GM18909 (cell line): ENCODE results near the gene SPRR1A.

Source experiments
- ATAC-seq: cut with Tn5 transposase; IDR thresholded peaks from one replicate; pipeline ENCODE4 v1.9.1; 2021; ENCODE audit warnings: mild to moderate bottlenecking; ENCODE audit not compliant: unreplicated experiment, poor library complexity

SPRR1A gene, protein sequence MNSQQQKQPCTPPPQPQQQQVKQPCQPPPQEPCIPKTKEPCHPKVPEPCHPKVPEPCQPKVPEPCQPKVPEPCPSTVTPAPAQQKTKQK

DNA sequence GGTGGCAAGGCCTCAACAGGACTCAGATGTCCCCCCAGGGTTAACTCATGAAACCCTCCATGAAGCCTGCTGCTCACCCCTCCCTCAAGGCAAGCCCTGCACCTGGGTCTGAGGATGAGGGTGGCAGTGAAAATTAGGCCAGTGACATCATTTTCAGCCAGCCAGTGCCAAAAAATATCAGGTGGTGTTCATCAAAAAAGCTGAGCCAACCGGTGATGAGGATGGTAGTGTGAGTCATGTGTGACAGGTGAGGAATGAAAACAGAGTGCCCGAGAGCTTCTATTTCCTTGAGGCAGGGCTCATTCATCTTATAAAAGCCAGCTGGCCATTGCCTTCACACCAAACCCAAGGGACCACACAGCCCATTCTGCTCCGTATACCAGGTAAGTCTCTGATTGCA, at the start of gene SPRR1A:
TSS of gene SPRR1A (plus strand) at position 339 of the 400 bp plus-strand sequence. CDS start 1,150 bp downstream, outside the sequence.
- no peak for ATAC-seq

DNA sequence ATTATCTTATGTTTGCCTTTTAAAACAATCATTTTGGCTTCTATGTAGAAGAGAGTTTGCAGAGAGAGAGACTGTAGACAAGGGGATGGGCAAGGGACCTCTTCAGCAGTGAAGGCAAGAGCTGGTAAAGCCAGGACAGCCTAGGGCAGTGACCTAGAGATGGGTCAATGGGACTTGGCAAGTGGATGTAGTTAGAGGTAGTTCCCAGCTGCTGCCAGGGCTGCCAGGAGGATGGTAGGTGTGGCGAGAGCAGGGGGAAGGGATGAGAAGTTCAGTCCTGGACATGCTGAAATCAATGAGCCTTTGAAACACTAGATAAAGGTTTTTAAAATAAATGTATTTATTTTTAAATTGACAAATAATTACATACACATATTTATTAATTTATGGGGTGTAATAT, 43.3 kb upstream of the SPRR1A start:
- no peak for ATAC-seq

DNA sequence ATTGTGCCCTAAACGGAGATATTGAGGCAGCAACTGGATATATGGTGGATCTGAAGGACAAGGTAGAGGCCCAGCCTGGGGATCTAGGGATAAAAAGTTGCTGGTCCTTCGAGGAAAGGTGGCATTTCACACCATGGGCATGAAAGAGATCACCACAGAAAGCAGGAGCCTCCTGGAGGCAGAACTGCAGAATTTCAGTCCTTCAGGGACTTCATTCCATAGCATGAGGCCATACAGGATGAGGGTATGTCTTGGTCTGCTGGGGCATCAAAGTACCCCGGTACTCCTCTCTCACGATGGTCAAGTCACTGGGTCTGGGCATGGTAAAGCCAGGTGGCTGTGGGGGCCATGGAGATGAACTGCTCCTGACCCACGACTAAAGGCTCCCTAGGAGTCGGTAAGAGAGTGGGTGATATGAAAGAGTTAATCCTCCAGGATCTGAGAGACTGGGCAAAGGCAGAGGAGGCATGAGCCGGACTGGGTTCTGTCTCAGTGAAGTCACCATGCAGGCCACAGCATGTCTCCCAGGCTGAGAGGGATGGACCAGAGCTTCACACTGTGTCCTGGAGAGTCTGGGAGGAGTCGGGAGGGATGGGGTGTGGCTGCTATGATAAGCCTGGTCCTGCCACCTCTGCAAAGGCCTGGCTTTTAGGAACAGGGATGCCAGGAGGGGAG, 42.7 kb upstream of the SPRR1A start:
- ATAC-seq, result no peak

DNA sequence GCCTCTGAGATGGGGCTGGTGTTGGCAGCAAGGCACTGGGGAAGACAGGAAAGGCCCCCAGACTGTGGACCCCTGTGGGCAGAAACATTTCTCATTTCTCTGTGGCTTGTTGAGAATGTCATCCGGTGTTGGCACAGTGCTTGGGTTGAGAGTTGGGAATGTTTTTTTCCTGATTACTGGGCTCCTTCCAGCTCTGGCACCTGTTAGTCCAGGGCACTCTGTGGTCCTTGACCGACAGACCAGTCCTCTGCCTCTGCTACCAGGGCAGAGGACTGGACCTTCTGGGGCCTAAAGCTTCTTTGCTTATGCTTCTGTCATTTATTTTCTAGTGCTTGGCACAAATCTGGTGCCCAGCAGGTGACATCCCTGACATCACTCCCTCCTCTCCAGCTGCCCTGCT, 41.7 kb upstream of the SPRR1A start:
- no peak for ATAC-seq

DNA sequence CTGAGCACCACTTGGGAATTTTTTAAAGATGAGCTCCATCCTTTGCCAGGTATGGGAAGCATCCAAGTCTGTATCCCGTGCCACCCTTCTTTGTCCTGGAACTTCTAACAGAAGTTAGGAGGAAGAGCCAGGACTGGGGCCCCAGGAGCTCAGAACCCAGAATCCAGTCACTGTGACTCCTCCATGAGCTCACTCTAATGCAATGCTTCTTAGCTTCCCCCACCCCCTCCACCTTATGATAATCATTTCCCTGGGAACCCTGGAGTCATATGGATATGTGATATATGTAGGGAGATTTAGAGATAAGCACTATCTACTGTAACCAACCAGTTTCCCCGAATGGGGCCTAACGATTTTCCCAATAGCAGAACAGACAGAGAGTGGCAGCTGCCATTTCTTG, 37.6 kb upstream of the SPRR1A start:
- no peak for ATAC-seq

DNA sequence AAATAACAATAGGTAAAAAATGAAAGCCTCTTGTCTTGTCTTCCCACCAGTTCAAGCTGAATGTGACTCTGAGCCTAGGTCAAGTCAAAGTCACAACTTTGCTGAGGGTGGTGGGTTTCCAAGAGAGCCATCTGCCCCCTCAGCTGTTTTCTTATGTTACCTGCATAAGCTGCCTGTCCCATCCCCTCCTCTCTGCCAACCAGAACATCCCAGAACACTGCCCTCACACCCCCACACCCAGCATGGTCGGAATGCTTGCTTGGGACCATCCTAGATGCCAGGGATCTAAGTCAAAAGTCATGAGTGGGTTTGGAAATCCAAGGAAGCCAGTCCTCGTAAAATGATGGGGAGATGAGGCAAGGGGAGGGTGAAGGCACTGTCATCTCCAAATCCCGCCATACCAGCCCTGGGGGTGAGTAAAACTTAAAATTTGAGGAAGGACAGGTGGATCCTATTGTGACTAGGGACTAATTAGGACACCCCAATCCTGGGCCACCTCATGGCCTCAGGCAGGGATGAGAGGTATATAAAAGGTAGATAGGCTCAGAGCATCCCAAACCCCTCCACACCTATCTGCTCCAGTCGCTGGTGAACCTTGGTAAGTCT, 37.1 kb upstream of the SPRR1A start, which contains the start of gene SPRR5:
TSS of gene SPRR5 (plus strand) at position 556 of the 606 bp plus-strand sequence. CDS start 1,349 bp downstream, outside the sequence.
- ATAC-seq, result no peak

DNA sequence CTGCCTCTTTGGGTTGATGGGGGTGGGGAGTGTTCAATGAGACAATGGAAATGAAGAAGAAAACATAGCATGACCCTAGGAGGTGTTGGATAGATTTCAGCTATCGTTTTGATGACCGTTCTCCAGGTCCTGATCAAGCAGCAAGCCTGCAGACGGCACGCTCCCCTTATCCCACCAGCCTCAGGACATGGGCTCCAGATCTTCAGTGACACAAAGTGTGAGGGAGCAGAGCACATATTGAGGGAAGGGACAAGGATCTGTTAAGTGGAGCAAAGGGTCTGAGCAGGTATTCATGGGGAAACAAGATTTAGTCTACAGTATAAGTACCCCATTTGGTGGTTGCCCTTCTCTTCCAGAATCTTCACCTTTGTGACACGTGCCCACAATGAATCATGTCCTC, 32.2 kb upstream of the SPRR1A start:
- ATAC-seq, result no peak

DNA sequence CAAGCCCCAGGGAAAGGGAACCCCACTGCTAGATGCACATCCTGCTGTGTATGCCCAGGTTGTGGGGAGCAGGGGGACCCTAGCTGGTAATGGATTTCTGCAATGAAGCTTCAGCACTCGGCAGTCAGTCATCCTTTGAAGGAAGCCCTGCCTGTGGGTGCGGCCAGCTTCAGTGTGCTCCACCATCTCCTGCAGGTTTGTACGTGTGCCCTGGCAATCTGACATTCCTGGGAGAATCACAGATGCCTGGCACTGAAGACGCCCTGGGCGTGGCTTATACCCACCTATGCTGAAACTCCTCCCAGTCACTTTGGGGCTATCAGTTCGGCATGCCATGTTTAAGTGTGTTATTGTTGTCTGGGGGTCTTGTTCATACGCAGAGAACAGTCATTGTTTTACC, 30.1 kb upstream of the SPRR1A start:
- ATAC-seq, result no peak

DNA sequence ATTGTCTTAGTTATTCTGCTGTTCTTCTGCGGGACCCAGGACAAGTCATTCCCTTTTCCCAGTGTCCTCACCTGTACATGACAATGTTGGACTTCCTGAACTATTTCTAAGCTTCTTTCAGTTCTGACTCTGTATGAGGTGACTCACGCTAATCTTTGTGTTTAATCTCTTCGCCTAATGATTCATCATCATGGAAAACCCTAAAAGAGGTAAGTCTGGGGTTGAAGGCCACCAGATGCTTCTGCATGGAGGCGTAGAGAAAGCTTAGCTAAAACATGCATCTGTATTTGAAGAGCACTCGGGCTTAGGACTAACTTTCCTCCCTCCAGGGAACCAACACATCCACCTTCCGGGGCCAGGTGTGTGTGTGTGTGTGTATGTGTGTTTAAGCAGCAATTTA, 29.4 kb upstream of the SPRR1A start:
- ATAC-seq, result no peak

DNA sequence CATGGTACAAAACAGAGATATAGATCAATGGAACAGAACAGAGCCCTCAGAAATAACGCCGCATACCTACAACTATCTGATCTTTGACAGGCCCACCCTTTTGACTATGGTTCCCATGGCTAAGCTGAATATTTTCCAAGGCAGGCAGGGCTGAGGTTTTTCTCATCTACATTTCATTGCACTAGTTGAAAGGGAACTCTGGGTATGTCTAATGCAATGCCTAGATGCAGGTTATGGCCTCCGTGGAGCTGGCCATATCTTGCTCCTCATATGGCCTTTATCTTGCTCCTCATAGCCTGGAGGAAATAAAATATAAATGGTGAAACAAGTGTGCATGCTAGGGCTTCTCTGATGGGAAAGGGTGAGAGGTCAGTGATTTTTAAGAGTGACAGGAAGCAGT, 26.3 kb upstream of the SPRR1A start:
- ATAC-seq, result no peak

DNA sequence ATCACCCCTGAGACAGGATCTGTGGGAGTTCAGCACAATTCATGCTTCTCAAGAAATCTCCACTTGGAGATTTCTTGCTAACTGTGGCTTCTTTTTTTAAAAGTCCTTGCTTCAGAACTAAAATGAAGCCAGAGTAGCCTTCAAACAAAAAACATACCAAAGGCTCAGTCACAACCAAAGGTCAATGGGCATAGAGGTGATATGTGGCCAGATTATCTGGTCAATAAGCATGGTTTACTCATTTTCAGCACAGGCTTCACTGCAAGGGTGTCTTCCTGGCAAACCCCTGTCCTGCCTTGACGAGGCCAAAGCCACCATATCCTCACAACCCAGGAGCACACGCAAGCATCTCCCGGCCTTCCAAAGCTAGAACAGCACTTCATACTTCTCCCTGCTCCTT, 24.6 kb upstream of the SPRR1A start:
- ATAC-seq, result no peak

DNA sequence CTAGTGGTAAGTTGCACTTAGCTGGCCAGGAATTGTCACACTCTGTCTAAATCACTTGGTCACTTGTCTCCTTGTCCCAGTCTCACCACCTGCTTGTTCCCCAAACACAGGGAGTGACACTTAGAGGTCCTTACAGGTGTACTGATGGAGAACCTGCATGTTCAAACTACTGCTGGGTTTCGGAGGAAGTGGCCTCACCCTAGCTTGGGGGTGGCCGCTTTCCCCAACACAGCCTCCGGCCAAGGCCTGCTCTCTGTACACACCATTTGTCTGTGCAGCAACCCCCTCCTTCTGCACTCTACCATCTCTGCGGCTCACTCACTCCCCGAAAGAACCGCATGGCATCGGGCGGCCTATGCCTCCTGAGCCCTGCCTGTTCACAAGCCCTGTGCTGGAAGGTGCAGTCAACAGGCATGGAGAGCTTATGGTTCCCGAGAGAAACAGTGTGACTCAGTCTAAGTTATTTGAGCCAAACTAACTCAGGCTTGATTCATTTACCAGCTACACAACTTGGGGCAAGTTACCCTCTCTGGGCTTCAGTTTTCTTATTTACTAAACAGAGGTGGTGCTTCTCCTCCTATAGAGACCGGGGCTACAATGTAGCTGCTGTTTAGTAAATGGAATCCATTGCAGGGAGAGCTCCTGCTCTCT, 24.0 kb upstream of the SPRR1A start:
- ATAC-seq, result no peak

DNA sequence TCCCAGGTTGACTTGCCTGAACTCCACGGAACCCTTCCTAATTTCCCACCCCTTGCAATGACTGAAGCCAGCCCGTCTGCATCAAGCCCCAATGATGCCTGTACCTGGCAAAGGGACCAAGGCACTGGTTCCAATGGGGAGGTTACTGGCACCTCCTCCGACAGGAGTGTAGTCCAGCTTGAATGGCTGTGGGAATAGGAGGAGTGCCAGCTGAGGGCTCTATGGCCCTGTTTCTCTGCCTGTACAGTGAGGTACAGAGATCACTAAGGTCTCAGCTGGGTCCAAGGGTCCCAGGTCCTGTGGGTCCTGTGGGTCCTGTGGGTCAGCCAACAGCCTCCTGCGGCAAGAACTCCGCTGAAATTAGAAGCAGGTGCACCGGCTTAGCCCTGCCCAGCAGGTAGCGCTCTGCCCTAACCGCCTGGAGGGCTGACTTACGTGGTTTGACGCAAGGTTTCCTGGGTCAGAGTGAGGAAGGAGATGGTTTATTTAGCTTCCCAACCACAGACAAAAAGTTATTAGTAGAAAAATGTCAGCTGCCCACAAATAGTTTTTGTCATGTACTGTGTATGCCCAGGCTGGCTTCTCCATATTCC, 23.3 kb upstream of the SPRR1A start:
- no peak for ATAC-seq

DNA sequence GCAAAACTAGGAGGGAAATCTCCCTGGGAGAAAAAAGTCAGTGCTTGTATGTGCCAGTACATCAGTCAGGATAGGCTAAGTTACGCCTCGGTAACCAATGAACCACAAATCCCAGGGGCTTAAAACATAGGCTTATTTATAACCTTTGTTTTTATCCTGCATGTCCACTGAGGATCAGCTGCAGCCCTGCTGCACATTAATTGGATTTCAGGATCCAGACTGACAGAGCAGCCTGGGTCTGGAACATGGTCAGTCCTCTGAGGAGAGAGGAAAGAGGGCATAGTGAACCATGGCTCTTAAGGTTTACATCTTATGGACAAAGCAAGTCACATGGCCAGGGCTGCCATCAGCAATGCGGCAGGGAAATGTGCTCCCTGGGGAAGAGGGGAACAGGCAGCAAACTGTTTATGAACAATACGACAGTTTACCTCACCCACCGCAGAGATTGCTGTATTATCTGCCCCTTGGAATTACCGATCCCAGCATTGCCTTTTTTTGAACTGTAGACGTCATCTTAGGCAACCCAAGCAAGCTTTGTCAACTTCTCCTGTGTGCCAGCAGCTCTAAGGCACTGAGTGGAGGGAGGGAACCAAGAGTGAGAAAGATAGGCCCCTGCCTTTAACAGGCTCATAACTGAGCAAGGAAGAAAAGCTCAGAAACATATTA, 22.5 kb upstream of the SPRR1A start:
- ATAC-seq, result no peak

DNA sequence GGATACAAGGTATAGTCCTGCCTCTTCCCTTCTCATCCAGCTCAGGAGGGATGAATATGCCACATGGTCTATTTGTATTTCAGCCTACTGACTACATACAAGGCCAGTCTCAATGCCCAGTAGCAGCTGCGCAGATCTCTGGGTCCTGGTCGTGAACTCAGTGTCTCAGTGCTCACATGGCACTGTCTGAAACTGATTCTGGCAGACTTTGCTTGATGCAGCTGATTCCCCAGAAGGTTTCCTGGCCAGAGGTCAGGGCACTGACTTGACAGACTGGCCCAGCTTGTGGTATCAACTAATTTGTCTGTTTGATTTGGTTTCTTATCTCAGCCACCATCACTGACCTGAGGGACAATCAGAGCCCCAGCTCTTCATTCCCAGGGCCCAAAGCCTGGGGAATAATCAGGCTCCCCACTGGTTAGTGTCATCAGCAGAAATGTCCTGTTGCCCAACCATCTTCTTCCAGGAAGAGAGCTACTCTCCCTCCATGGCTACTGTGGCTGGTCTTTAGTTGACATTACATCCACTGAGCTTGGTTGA, 20.9 kb upstream of the SPRR1A start:
- ATAC-seq, result no peak

DNA sequence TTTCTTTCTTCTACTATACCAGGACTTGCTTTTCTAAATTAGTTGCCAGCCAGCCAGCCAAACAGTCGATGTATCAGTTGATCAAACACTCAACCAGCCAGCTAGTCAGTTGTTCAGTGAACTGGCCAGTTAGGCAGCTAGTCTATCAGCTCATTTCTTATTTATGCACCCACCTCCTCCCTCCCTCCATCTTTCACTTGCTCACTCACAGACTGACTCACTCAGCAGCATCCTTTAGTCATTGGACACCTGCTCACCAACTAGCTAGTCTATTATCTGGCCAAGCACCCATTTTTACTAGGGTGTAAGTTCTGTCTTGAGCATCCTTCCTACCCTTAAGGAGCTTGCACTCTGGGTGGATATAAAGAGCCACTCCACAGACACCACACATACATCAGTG, 19.3 kb upstream of the SPRR1A start:
- ATAC-seq, result no peak

DNA sequence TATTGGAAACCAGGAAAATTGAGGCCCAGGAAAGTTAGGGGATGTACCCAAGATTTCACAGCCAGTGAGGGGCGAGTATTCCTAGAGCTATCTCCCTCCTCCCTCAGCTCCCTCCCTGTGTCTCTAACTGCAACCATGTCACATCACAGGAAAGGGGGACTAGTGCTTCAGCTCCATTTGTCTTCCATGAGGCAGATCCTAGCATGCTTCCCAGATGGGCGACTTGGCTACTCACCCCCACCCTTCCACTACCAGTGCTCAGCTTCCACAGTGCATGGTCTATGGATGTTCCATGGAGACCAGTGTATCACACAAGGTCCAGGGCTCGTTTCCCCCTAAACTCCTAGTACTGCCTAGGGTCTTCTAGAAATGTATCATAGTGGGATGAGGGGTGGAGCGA, 18.0 kb upstream of the SPRR1A start:
- ATAC-seq, result no peak

DNA sequence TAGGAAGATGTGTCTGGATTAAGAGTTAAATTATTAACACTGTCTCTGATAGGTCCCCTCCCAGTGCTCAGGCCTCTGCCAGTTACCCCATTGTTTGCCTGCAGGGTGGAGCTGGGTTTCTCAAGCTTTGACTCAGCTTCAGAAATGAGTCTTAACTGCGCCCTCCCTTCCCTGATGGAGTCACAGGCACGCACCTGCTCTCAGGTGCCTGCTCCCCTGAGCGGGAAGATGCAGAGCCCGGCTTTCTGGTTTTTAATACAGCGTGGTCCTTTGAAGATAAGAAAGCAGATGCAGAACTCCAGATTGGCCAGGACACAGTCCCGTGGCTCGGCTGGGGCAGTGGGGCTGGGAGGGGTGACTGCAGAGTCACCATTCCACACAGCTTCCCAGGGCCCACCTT, 16.7 kb upstream of the SPRR1A start:
- no peak for ATAC-seq

DNA sequence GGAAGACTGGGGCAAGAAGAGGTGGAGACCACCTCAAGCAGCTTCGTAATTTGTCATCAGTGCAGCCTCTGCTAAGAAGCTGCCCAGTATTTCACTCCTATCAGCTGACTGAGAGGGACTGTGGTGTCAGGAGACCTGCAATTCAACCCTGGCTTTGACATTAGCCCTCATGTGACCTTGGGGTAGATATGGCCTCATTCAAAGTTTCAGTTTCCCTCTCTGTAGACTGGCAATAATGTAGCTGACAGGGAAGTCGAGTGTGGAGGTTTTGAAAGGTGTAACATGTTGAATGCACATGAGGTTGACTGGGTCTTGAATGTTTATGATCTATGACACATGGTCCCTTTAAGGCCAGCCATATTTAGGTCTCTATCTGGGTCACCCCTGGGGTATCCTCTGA, 15.6 kb upstream of the SPRR1A start:
- ATAC-seq, result peak; percentile 90

DNA sequence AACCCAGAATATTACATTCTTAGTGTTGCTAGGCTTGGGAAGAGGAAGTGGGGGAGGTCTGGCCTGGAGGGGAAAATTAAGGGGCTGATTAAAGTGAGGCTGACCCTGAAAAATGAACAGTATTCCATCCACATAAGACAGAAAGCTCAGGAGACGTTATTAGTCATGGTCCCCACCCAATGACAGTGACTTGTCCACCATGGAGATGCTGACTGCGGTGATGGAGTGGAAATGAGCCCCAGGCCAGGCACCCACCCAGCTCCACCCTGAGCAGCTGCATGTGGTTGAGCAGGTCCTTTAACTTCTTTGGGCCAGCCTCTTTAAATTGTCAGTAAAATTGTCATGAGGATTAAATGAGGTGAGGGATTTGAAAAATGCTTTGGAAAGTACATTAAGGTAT, 14.8 kb upstream of the SPRR1A start:
- ATAC-seq, result no peak
